OCI-LY7 (cell line): ENCODE results near the gene OSBP2. TPM values are rescaled to one million over a fixed set of nuclear protein-coding genes. Genes with fewer than 3 reads are reported as not detected.
A peak's percentile ranks its signal among the peaks of the same experiment; 100 is the strongest.

ENCODE experiments used
- Bru-seq: library from RNA; stranded (reverse); fragments of 400-500 nt; gene quantifications from one replicate; lab custom pipeline; 2021; lab: Mats Ljungman, UMichigan
- BruChase-seq, 2 experiments: library from RNA; stranded (reverse); fragments of 400-500 nt; gene quantifications; one replicate each; lab custom pipeline; 2021; lab: Mats Ljungman, UMichigan
- BruUV-seq: library from RNA; stranded (reverse); fragments of 400-500 nt; replicated peaks from 2 replicates; lab custom pipeline; 2021; lab: Mats Ljungman, UMichigan
- CTCF ChIA-PET: fragments of 300-600 bp; sonication (Branson Sonifier 250); formaldehyde crosslinking; loops from one replicate; lab custom pipeline; 2022; ENCODE audit warnings: antibody characterized with exemption; ENCODE audit not compliant: unreplicated experiment; lab: Charles Lee
- POLR2A ChIA-PET: fragments of 300-600 bp; sonication (Branson Sonifier 250); formaldehyde crosslinking; loops from one replicate; lab custom pipeline; 2022; ENCODE audit warnings: antibody characterized with exemption; lab: Charles Lee
- DNase-seq: peaks from one replicate; pipeline ENCODE4 v3.0.0-alpha.2; 2015; ENCODE audit warnings: low spot score
- H2AFZ ChIP-seq: fragments of 200-600 bp; sonication (generic), shearing (Covaris generic); 2 replicates; pipeline ENCODE4 v1.6.1; 2014; ENCODE audit warnings: mild to moderate bottlenecking, antibody characterized with exemption, low read length, moderate library complexity
- H3K27ac ChIP-seq: fragments of 200-600 bp; sonication (generic); 2 replicates; pipeline ENCODE4 v1.5.1; 2014; ENCODE audit warnings: mixed run types, low read depth, mild to moderate bottlenecking, moderate library complexity, low read length, inconsistent platforms; ENCODE audit not compliant: poor library complexity, severe bottlenecking
- H3K36me3 ChIP-seq: fragments of 200-600 bp; sonication (generic); 2 replicates; pipeline ENCODE4 v1.6.1; 2014; ENCODE audit warnings: mild to moderate bottlenecking, antibody characterized with exemption, low read length, moderate library complexity, mixed read lengths; ENCODE audit not compliant: insufficient read depth
- H3K4me1 ChIP-seq: fragments of 200-600 bp; sonication (generic); 2 replicates; pipeline ENCODE4 v1.5.1; 2014; ENCODE audit warnings: mild to moderate bottlenecking, low read length; ENCODE audit not compliant: insufficient read depth, poor library complexity, severe bottlenecking
- H3K4me2 ChIP-seq: fragments of 200-600 bp; sonication (generic); 2 replicates; pipeline ENCODE4 v1.6.1; 2014; ENCODE audit warnings: mild to moderate bottlenecking, low read length
- H3K4me3 ChIP-seq: fragments of 200-600 bp; sonication (generic); 2 replicates; pipeline ENCODE4 v1.5.1; 2014; ENCODE audit warnings: mild to moderate bottlenecking, low read depth, low read length; ENCODE audit not compliant: poor library complexity, severe bottlenecking
- H3K79me2 ChIP-seq: fragments of 200-600 bp; sonication (generic); 2 replicates; pipeline ENCODE4 v1.6.1; 2016; ENCODE audit warnings: low read depth, mild to moderate bottlenecking, low read length, moderate library complexity, mixed read lengths; ENCODE audit not compliant: insufficient read depth
- H3K9me2 ChIP-seq: fragments of 200-600 bp; sonication (generic); 2 replicates; pipeline ENCODE4 v1.6.1; 2016; ENCODE audit warnings: mild to moderate bottlenecking, low read length, mixed read lengths; ENCODE audit not compliant: insufficient read depth
- H3K9me3 ChIP-seq: fragments of 200-600 bp; sonication (generic); 2 replicates; pipeline ENCODE4 v1.6.1; 2014; ENCODE audit warnings: mild to moderate bottlenecking, mixed run types, low read length, mixed read lengths
- H4K20me1 ChIP-seq: fragments of 200-600 bp; sonication (generic); 2 replicates; pipeline ENCODE4 v1.6.1; 2014; ENCODE audit warnings: mild to moderate bottlenecking, antibody characterized with exemption, low read length, moderate library complexity, mixed read lengths; ENCODE audit not compliant: insufficient read depth
- EZH2phosphoT487 ChIP-seq: fragments of 200-600 bp; sonication (generic); IDR thresholded peaks from 2 replicates; pipeline ENCODE4 v1.6.1; 2018; ENCODE audit warnings: low read depth, borderline replicate concordance, mild to moderate bottlenecking, mixed run types, antibody characterized with exemption, low read length, moderate library complexity, mixed read lengths
- intact Hi-C: fragments of 100-400 bp; cut with micrococcal nuclease; formaldehyde crosslinking; loops from one replicate; pipeline ENCODE4 v1.10.0; 2022; ENCODE audit not compliant: unreplicated experiment
- long read RNA-seq: library from polyadenylated mRNA; stranded (forward); transcript quantifications from one replicate; pipeline ENCODE4 v2.0.0, GENCODE V29; 2022
- total RNA-seq, 2 experiments: library from RNA; depleted of rRNA in 1 of 2; stranded (reverse); fragments of >200 nt in 1 of 2; shearing (Covaris generic) in 1 of 2; gene quantifications; 2 replicates each; pipeline ENCODE4 v1.2.3, GENCODE V29; 2014 to 2022
- TF ChIP-seq, protein P1 (sequence below): fragments of 200-600 bp; sonication (generic); conservative IDR thresholded peaks from 2 replicates; pipeline ENCODE4 v1.5.1; 2014; ENCODE audit warnings: mild to moderate bottlenecking, antibody characterized with exemption, low read length, moderate library complexity, mixed read lengths

Gene OSBP2
- total RNA-seq (2014; rRNA removed; shearing (Covaris generic)) (0.05 and 0.19 TPM in 2 replicates), total RNA-seq (2022) (0.34 and 0.85 TPM in 2 replicates), Bru-seq, nascent RNA (percentile 27 among the genes with signal in this experiment), BruChase-seq, experiment 1, labeled RNA remaining after a 6-hour chase (percentile 31 among the genes with signal in this experiment), BruChase-seq, experiment 2, labeled RNA remaining after a 2-hour chase (percentile 28 among the genes with signal in this experiment)
- long read RNA-seq: 0 reads

DNA sequence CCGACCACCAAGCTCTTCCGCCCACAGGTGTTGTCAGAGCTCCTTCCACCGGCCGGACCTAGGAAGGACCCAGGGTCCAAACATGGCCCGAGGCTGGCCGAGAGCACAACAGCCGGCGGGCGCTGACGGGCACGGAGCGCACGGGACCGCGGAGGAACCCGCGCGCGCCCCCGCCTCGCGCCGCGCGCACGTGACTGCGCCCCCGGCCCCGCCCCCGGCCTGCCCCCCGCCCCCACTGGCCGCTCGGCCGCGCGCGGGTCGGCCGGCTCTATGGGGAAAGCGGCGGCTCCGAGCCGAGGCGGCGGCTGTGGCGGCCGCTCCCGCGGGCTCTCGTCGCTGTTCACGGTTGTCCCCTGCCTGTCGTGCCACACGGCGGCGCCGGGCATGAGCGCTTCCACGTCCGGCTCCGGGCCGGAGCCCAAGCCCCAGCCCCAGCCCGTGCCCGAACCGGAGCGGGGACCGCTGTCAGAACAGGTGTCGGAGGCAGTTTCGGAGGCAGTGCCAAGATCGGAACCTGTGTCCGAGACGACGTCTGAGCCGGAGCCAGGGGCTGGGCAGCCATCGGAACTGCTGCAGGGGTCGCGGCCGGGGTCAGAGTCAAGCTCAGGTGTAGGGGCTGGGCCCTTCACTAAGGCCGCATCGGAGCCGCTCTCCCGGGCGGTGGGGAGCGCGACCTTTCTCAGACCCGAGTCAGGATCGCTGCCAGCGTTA is at the start of gene OSBP2:
Gene OSBP2 (plus strand): TSS at position 235 of the 711 bp plus-strand sequence. CDS start 36 bp downstream, at position 271.
- no peak for TF ChIP-seq EZH2phosphoT487
- Histone ChIP-seq H3K79me2 (no peaks in the 10 kb centered on the region), H3K9me2 (no peaks in the 10 kb centered on the region), H3K36me3 (no peaks in the 10 kb centered on the region), H3K4me2 (peak within 1 kb of the TSS; percentile 20; the same call in 1 of the 2 replicates), H3K4me1 (no peaks in the 10 kb centered on the region), H4K20me1 (no peaks in the 10 kb centered on the region), H3K27ac (no peak within 1 kb of the TSS), H3K9me3 (no peaks in the 10 kb centered on the region), H2AFZ (no peak within 1 kb of the TSS), H3K4me3 (no peak within 1 kb of the TSS)
- ChIA-PET CTCF (no interaction called here), POLR2A (no interaction called here)
- no peak for DNase-seq
- no TSS peak for BruUV-seq
- intact Hi-C loops: no loop called here

DNA sequence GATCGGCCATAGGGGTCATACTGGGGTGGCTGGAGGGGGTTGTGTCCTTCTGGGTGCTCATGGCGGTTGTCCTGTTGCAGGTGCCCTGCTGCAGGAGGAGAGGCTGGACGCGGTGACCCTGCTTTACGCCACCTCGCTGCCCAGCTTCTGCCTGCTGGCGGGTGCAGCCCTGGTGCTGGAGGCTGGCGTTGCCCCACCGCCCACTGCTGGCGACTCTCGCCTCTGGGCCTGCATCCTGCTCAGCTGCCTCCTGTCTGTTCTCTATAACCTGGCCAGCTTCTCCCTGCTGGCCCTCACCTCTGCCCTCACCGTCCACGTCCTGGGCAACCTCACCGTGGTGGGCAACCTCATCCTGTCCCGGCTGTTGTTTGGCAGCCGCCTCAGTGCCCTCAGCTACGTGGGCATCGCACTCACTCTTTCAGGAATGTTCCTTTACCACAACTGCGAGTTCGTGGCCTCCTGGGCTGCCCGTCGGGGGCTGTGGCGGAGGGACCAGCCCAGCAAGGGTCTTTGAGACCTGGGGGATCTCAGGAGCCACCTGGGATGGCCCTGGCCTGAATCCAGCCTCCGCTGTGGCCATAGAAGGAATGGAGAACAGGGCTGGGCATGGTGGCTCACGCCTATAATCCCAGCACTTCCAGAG is 48.0 kb upstream of the OSBP2 start:
- Histone ChIP-seq H3K36me3 (no peaks in the 10 kb centered on the region), H3K9me3 (no peaks in the 10 kb centered on the region), H2AFZ (no peak overlapping the region), H3K4me2 (no peak overlapping the region), H4K20me1 (no peaks in the 10 kb centered on the region), H3K9me2 (no peaks in the 10 kb centered on the region), H3K79me2 (no peaks in the 10 kb centered on the region), H3K4me1 (no peaks in the 10 kb centered on the region), H3K27ac (no peak overlapping the region), H3K4me3 (no peak overlapping the region)
- no TSS peak for BruUV-seq
- POLR2A ChIA-PET: no interaction called here
- intact Hi-C loops: no loop called here
- TF ChIP-seq, protein P1, sequence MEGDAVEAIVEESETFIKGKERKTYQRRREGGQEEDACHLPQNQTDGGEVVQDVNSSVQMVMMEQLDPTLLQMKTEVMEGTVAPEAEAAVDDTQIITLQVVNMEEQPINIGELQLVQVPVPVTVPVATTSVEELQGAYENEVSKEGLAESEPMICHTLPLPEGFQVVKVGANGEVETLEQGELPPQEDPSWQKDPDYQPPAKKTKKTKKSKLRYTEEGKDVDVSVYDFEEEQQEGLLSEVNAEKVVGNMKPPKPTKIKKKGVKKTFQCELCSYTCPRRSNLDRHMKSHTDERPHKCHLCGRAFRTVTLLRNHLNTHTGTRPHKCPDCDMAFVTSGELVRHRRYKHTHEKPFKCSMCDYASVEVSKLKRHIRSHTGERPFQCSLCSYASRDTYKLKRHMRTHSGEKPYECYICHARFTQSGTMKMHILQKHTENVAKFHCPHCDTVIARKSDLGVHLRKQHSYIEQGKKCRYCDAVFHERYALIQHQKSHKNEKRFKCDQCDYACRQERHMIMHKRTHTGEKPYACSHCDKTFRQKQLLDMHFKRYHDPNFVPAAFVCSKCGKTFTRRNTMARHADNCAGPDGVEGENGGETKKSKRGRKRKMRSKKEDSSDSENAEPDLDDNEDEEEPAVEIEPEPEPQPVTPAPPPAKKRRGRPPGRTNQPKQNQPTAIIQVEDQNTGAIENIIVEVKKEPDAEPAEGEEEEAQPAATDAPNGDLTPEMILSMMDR: no peak
- no peak for TF ChIP-seq EZH2phosphoT487
- CTCF ChIA-PET: no interaction called here
- no peak for DNase-seq

- no peaks in the 10 kb centered on the region for H3K9me2 ChIP-seq
- no peaks in the 10 kb centered on the region for H3K36me3 ChIP-seq
- H3K27ac ChIP-seq: no peak overlapping the region
- H3K9me3 ChIP-seq: no peaks in the 10 kb centered on the region
- ChIA-PET POLR2A (no interaction called here), CTCF (no interaction called here)
- DNase-seq: no peak
- no peaks in the 10 kb centered on the region for H3K79me2 ChIP-seq
- no peak overlapping the region for H3K4me2 ChIP-seq
- no peak overlapping the region for H2AFZ ChIP-seq
- intact Hi-C loops: no loop called here
- H3K4me1 ChIP-seq: no peaks in the 10 kb centered on the region
- no peak overlapping the region for H3K4me3 ChIP-seq
- no peaks in the 10 kb centered on the region for H4K20me1 ChIP-seq
- BruUV-seq: no TSS peak
- TF ChIP-seq EZH2phosphoT487: no peak
- TF ChIP-seq, protein P1: no peak
These were observed 47.1 kb upstream of the OSBP2 start for GRCh38 chr22:30647536-30647935.
